HG02678 (cell line): Measurements from ENCODE around the gene NARS2.

ENCODE experiments used
- ATAC-seq: cut with Tn5 transposase; IDR thresholded peaks from one replicate; pipeline ENCODE4 v1.9.1; 2021; ENCODE audit warnings: mild to moderate bottlenecking, moderate library complexity; ENCODE audit not compliant: unreplicated experiment

NARS2 gene

DNA sequence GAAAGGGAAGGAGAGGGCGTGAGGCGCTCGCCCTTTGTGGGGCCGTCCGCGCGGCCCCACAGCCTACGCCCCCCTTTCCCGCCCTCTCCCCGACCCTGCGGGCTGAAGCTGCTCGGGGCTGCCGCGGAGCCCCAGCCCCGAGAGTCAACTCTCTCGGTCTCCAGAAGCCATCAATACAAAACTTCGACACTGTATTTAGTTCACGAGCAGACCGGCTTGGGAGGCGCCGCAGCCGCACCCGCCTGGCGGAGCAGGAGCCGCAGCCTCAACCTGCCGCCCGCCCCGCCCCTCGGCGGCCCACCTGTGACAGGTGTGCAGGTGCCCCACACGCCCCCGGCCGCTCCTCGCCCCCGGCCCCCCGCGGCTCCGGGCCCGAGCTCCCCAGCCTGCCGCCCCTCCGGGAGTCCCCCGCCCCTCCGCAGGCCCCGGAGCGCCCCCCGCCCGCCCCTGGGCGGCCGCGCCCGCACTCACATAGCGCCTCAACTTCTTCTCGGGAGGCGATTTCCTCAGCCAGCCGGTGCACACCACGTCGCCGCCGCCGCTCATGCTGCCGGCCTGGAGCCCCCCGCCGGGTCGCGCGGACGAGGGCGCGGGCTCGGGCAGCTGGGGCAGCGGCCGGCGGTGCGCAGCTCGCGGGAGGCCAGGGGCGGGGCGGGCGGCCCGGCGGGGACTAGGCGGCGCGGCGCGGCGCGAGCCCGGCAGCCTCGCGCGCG, 157.3 kb downstream of the NARS2 start, which contains the start of gene GAB2:
Gene GAB2 (minus strand): TSS at position 646 of the 713 bp plus-strand sequence. CDS start 100 bp downstream, at position 546.
- peak; percentile 18 for ATAC-seq

DNA sequence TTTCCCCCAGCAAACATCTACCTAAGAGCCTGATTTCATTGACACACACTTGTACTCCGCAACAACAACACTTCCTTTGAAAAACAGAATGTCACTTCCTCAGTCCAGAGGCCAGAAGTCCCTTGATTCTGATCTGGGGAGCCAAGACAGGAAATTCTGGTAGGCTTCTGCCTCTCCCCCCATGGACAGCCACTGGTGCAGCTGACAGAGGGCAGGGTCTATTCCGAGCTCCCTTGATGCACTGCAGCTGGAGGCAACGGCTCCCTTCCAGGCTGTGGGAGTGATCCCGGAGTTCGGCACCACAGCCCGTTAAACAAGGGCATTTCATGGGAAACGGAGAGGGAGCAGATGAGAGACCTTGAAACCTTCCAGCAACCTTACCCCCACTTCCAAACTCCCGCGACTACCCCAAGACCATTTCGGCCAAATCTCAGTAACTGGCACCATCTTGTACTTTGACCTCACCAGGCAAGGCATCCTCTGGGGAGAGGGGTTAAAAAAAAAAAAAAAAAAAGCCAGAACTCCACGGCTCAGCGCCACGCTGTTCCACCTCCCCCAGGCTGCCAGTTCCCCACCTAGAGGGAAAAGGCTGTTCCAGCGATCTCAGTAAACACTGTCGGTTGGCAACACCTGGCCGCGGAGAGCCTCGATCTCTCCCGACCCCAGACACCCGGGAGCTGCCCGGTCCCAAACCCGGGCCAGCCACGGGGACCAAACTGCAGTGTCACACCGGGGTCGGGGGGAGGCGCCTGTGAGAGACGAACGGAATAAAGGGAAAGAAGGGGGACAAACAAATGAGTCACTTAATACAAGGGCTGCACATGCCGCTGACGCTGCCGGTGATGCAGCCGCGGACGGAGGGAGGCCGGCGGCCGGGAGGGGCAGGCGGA, 158.1 kb downstream of the NARS2 start:
- peak; percentile 52 for ATAC-seq

DNA sequence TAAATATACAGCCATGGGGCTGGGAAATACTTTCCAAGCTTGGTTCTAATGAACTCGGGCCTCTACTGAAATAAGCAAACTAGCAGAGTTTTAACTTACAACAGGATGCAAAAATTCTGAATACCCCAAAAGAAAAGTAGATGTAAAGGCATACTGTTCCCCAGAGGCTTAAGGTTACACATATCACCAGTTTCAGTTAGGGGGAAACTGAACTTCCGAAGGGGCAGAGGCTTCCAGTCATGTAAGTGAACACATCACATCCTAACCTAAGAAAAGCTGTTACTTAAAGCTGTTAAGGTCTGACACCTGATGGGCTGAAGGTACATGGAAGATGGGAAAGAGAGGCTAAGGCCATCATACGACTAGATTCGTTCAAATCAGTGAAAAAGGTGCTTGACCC, 159.3 kb downstream of the NARS2 start:
- no peak for ATAC-seq

DNA sequence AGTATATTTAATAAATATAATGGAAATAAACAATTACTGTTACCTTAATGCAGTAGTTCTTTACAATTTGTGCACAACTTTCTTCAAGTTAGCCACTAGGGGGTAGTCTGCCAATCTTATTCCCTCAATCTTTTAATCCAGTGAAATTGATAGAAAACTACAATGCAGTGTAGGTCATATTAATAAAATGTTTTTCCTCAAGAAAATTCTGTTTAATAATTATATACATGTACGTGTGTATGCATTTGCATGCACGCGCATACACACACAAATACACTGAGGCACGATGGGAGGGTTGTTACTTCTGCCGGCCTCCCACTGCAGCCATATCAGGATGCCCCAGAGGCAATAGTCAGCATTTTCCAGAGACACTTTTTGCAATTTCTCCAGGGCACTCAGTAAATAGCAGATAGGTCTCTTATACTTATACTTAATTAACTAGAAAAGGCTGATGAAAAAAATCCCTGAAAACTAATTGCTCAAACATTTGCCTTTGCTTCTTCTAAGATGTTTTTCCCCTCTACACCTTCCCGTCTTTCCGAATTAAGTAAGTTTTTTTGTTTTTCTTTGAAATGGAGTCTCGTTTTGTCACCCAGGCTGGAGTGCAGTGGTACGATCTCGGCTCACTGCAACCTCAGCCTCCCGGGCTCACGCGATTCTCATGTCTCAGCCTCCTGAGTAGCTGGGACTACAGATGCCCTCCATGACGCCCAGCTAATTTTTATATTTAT, 160.2 kb downstream of the NARS2 start:
- ATAC-seq = no peak

DNA sequence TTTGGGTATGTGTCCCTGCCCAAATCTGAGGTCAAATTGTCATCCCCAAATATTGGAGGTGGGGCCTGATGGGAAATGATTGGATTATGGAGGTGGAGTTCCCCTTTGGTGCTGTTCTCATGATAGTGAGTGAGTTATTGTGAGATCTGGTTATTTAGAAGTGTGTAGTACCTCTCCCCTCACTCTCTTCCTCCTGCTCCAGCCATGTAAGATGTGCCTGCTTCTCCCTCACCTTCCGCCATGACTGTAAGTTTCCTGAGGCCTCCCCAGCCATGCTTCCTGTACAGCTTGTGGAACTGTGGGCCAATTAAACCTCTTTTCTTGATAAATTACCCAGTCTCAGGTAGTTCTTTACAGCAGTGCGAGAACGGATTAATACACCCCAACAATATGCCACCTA, 166.0 kb downstream of the NARS2 start:
- no peak for ATAC-seq

DNA sequence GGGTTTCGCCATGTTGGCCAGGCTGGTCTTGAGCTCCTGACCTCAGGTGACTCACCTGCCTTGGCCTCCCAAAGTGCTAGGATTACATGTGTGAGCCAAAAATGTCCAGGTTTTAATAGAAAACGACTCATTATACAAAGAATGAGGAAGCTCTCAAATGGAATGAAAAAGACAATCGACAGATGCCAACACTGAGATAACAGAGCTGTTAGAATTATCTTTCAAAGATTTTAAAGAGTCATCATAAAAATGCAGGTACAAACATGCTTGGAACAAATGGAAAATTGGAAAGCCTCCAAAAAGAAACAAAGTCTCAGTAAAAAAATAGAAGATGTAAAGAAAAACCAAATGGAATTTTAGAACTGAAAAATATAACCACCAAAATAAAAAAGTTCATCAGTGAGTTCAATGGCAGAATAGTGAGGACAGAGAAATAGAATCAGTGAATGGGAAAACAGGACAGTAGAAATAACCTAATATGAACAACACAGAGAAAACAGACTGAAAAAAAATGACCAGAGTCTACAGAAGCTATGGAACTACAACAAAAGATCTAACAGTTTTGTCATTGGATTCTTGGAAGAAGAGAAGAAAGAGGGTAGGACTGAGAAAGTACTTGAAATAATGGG, 168.0 kb downstream of the NARS2 start:
- no peak for ATAC-seq

DNA sequence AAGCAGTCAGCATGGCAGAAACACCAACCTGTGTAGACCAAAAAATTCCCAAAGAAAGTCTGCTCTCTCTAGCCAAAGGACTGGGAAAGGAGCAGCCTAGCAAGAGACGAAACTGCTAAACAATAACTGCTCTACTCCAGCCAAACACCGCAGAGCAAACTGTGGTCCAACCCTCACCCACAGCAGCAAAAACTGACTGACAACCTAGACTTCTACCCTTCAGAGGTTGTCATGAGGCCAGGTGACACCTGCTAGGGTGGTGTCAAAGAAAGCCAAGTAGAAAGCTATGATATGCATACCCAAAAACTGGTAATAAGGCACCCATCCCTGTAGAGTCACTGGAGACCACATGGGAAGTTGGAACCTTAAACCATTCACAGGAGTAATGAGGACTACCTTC, 168.9 kb downstream of the NARS2 start:
- no peak for ATAC-seq

DNA sequence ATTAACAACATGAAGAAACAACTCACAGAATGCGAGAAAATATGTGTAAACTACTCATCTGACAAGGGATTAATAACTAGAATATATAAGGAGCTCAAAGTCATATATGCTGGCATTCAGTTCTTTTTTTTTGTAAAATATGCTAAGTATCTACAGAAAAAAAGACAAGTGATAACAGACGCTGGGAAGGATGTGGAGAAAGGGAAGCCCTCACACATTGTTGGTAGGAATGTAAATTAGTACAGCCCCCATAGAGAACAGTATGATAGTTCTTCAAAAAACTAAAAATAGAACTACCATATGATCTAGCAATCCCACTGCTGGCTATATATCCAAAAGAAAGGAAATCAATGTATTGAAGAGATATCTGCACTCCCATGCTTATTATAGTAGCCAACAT, 170.9 kb downstream of the NARS2 start:
- ATAC-seq = no peak

DNA sequence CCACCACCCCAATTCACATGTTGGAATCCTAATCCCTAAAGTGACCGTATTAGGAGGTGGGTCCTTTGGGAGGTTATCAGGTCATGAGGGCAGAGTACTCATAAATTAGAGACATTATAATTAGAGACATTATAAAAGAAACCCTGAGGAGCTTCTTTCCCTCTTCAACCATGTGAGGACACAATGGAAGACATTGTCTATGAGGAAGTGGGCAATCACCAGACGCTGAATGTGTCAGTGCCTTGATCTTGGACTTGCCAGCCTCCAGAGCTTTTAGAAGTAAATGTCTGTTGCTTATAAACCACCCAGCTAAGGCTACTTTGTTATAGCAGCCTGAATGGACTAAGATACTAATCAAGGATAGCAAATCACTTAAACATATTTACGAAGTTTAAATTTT, 171.8 kb downstream of the NARS2 start:
- ATAC-seq = no peak

DNA sequence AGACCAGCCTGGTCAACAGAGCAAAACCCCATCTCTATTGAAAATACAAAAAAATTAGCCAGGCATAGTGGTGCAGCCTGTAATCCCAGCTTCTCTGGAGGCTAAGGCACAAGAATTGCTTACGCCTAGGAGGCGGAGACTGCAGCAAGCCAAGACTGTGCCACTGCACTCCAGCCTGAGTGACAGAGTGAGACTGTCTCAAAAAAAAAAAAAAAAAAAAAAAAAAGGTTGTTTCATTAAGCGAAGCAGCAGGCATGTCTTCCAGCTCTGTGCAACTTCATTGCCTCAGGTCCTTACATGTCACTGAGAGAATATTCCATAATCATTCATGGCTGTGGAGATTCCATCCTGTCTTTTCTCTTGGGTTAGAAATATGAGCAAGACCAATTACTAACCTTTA, 174.0 kb downstream of the NARS2 start:
- no peak for ATAC-seq

DNA sequence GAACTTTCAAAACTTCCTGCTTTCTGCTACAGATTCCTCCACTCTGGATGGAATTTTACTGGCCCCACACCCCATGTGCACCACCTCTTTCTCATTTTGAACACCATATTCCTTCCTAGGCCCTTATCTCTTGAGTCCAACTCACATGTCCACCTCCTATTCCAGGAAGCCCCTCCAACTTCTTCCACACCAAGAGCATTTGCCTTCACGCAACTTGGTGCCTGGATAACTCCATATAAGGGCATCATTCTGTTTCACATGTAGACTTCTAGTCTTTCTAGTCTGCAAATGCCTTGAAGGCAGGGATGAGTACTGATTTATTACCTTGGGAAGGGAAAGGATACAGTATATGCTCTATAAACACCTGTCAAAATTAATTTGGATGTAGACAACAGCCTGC, 174.5 kb downstream of the NARS2 start:
- ATAC-seq = no peak

DNA sequence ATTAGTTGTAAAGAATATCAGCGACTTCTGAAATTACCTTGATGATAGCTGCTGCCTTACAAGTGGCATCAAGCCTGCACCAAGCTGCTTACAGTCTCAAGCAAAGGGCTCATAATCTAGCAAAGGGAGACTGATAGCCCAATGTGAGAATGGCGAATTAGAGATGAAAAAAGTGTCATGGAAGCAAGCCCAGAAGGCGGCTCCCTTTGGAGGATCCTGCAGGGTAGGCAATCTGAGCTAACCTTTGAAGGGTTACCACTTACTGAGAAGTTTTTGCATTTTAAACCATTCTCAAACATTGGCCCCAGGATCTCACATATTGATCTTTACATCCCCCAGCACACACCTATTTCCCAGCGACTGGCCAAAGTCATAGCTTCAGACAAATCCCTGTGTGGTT, 175.5 kb downstream of the NARS2 start:
- no peak for ATAC-seq

DNA sequence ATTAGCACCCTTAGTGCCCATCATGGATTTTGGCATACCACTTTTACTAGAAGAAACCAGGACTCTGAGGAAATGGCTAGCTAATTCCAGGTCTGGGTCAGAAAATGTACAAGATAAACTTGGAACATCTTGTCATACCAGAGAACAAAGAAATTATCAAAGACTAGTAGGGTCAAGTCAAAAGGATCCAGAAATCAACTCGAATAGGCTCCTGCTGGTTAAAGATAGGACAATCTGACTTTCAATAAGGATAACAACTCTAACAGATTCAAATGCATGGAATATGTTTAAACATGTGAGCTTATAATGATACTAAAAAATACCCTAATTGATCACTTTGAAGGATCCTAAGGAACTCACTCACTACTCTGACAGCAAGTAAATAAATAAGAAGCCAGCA, 175.9 kb downstream of the NARS2 start:
- no peak for ATAC-seq

DNA sequence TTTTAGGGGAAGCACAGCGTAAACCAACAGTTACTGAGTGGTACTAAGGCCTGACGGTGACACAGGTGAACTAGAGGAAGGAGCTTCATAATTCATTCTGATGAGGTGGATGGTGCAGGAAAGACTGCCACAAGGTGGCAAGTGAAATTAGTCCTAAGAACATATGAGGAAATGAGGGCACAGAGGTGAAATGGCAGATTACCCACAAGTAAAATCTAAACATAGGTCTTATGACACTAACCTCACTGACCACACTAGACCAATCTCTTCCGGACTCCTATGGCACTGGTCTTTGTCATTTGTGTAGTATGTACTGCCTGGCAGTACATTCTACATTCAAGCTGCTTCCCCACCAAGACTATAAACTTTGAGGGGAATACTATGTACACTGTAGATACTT, 177.3 kb downstream of the NARS2 start:
- ATAC-seq = peak; percentile 82

DNA sequence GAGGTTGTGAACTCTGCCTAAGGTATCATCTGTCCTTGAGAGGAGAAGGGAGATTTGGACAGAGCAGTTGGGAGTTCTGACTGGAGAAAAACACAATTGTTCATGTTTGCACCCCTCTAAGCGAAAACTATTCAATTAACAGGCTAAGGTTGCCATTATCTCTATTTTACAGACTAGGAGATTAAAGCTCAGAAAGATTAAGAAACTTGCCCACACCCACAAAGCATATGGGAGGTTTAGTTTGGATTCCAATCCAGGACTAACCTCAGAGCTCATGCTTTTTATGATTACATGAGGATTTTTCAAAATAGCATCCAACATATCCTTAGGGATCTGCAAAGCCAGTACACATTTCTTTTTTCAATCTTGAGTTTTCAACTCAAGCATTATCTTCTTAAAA, 179.1 kb downstream of the NARS2 start:
- no peak for ATAC-seq

DNA sequence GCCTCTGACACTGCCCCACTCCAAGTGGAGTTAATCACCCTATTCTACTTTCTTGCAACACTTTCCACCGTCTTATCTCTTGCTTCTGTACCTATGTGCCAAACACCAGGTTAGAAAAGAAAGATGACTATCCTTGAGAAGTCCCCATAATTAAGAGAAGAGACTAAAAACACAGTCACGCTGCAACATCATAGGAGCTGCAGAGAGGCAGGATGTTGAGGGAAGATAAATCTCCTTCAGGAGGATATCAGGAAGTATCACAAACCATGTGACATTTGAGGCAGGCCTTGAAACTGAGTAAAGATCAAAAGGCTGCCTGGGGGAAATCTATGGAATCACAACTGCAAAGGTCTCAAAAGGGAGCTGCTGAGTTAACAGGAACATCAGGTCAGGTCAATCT, 181.8 kb downstream of the NARS2 start:
- ATAC-seq = no peak

DNA sequence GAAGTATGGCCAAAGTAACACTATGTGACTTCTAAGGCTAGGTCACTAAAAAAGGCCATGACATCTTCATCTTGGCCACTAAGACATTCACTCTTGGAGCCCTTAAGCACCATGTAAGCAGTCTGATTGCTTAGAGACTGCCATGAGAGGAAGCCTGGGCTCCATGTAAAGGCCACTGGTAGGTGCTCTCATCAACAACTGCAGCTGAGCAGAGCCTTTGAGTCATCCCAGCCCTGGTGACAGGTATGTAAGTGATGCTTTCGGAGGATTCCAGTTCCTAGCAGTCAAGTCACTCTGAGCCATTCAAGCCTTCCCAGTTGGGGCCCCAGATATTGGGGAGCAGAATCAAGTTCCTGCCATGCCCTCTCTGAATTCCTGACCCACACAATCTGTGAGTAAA, 183.2 kb downstream of the NARS2 start:
- ATAC-seq = no peak

DNA sequence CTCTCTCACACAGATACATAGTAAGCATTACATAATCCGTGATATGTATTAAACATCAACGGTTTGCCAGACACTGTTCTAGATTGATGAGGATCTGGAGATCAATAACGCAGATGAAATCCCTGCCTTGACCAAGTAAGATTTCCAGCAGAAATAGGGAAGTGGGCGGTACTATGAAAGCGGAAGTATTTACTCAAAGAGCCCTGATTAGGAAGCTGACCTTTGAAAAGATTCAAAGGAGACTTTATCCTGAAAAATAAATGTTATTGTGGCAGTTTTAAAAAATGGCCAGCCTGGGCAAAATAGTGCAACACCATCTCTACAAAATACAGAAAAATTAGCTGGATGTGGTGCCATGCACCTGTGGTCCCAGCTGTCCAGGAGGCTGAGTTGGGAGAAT, 183.9 kb downstream of the NARS2 start:
- ATAC-seq = no peak

DNA sequence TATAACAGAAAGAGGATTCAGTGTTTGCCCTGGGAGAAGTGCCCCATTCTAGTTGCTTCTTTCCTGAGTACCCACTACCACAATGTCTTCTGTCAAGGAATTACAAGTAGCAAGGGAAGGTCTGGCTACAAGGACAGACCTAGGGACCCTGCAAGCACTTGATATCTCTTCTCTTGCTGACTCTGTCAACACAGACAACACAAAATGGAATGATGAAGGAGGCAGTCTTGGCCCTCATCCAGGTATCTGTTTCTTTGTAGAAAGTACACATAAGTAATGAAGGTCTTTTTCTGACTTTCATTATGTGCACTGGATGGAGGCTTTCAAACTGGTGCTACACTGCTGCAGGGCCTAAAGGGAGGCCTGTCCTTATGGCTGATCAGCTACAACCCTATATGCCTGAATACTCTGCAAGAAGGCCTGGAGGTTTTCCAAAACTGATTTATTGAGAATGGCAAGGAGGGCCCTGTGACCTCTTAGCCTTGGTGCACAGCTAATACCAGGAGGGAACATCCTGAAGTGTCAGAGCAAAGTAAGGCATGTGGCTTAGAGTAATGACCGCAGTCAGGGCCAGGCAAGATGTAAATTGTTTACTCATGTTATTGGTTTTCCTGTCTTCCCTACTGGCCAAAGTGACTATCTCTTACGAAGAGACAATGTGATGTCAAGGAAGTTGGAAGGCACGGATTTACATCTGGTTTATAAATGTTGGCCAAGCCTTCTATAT, 188.3 kb downstream of the NARS2 start:
- ATAC-seq = no peak
